Spleen (tissue), 7 donors: ENCODE measurements around the gene GPHN.

Experiments
- CTCF ChIP-seq, 11 experiments: fragments of 200-600 bp in 7 of 11; fragments of 450-650 bp in 4 of 11; sonication (generic) in 4 of 11; IDR thresholded peaks in 8 of 11; conservative IDR thresholded peaks in 3 of 11; 1 replicate in 7 of 11; 2 replicates in 4 of 11; pipeline versions ENCODE4 v1.4.0 to v1.8.0; 2016 to 2021; ENCODE audit warnings: antibody characterized with exemption in 11 of 11, inconsistent platforms in 4 of 11, mild to moderate bottlenecking in 1 of 11
- POLR2A ChIP-seq, 3 donors: fragments of 450-650 bp; IDR thresholded peaks; one replicate each; pipeline ENCODE4 v1.5.1; 2017; ENCODE audit warnings: antibody characterized with exemption in 3 of 3, mild to moderate bottlenecking in 1 of 3
- POLR2AphosphoS5 ChIP-seq, 3 donors: sonication (generic); formaldehyde crosslinking; IDR thresholded peaks; one replicate each; pipeline ENCODE4 v1.5.1; 2017; ENCODE audit warnings: antibody characterized with exemption in 3 of 3
- donor health status: DM: no; HTN: no; CAD: no; lungs with moderate emphysema.
- donor health status: DM: no; HTN: no; CAD: no.
- donor health status: DM: no; HTN: no; CAD: no.

GRCh38 chr14:66539034-66539433 lies 31.1 kb downstream of the GPHN start:
- TF ChIP-seq CTCF (IDR thresholded peaks at IDR 0.05 in 8 of 11, conservative IDR thresholded peaks at IDR 0.05 in 3 of 11) (no peak), POLR2AphosphoS5 (IDR thresholded peaks at IDR 0.05) (no peak), POLR2A (IDR thresholded peaks at IDR 0.05) (no peak)
